HCT116 (cell line): ENCODE measurements around the gene AFDN.

ENCODE experiments used
- ELF1 ChIP-seq: IDR thresholded peaks from 2 replicates; pipeline ENCODE4 v1.6.1; 2012; ENCODE audit warnings: low read depth, borderline replicate concordance
- EZH2phosphoT487 ChIP-seq: fragments of 200-600 bp; IDR thresholded peaks from 2 replicates; pipeline ENCODE4 v1.6.1; 2018; ENCODE audit warnings: antibody characterized with exemption, borderline replicate concordance
- JUND ChIP-seq: IDR thresholded peaks from 2 replicates; pipeline ENCODE4 v1.6.1; 2012
- POLR2A ChIP-seq: IDR thresholded peaks from 2 replicates; pipeline ENCODE4 v1.7.0; 2011; ENCODE audit warnings: borderline replicate concordance; ENCODE audit not compliant: insufficient read depth, insufficient read length; ENCODE audit errors: extremely low read depth
- REST ChIP-seq: IDR thresholded peaks from 2 replicates; pipeline ENCODE4 v1.6.1; 2012; ENCODE audit warnings: low read depth
- SP1 ChIP-seq: IDR thresholded peaks from 2 replicates; pipeline ENCODE4 v1.6.1; 2012; ENCODE audit warnings: low read depth
- TF ChIP-seq, protein P1 (sequence below), 3 experiments: fragments of 200-600 bp in 1 of 3; sonication (generic) in 1 of 3; IDR thresholded peaks in 2 of 3; conservative IDR thresholded peaks in 1 of 3; 2 replicates each; pipeline ENCODE4 v1.5.1; 2012 to 2017; ENCODE audit warnings: low read depth in 2 of 3, low read length in 2 of 3, antibody characterized with exemption in 1 of 3, borderline replicate concordance in 1 of 3, control low read depth in 1 of 3, mild to moderate bottlenecking in 1 of 3, mixed read lengths in 1 of 3, mixed run types in 1 of 3, moderate library complexity in 1 of 3; ENCODE audit not compliant: insufficient read depth in 1 of 3
- TF ChIP-seq, protein P2 (sequence below): IDR thresholded peaks from 2 replicates; pipeline ENCODE4 v1.6.1; 2012

DNA sequence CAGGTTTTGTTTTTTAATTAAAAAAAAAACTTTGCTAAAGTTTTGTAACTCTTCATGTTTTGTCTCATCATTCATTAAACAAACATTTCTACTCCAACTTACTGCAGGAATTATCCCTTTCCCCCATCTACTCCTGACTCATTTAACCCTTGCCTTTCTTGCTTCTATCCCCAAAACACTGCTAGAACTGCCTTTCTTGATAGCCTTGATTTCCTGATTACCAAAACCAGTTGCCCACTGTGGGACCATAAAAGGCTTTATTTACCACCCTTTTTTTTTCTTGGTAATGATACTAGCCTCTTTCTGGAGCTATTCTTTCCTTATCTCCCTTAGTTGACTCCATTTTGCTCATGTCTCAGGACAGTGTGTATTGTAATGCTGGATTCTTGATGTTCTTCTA, 15.3 kb downstream of the AFDN start:
- TF ChIP-seq, protein P1, sequence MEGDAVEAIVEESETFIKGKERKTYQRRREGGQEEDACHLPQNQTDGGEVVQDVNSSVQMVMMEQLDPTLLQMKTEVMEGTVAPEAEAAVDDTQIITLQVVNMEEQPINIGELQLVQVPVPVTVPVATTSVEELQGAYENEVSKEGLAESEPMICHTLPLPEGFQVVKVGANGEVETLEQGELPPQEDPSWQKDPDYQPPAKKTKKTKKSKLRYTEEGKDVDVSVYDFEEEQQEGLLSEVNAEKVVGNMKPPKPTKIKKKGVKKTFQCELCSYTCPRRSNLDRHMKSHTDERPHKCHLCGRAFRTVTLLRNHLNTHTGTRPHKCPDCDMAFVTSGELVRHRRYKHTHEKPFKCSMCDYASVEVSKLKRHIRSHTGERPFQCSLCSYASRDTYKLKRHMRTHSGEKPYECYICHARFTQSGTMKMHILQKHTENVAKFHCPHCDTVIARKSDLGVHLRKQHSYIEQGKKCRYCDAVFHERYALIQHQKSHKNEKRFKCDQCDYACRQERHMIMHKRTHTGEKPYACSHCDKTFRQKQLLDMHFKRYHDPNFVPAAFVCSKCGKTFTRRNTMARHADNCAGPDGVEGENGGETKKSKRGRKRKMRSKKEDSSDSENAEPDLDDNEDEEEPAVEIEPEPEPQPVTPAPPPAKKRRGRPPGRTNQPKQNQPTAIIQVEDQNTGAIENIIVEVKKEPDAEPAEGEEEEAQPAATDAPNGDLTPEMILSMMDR (IDR thresholded peaks at IDR 0.05 in 2 of 3, conservative IDR thresholded peaks at IDR 0.05 in 1 of 3; ENCODE audit: borderline replicate concordance in 1 of 3, insufficient read depth in 1 of 3, low read depth in 2 of 3, low read length in 2 of 3), result no peak
- no peak for TF ChIP-seq REST
- no peak for TF ChIP-seq ELF1
- TF ChIP-seq, protein P2, sequence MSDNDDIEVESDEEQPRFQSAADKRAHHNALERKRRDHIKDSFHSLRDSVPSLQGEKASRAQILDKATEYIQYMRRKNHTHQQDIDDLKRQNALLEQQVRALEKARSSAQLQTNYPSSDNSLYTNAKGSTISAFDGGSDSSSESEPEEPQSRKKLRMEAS, result no peak
- no peak for TF ChIP-seq SP1
- no peak for TF ChIP-seq JUND
- TF ChIP-seq EZH2phosphoT487, result no peak
- no peak for TF ChIP-seq POLR2A
